GM12878 (cell line): ENCODE results near the gene SACS. TPM values are rescaled to one million over a fixed set of nuclear protein-coding genes. Genes with fewer than 3 reads are reported as not detected.

Experiments used
- ATAC-seq: fragments of 200-7000 bp; cut with Tn5 transposase; 3 replicates; pipeline ENCODE4 v1.9.1; 2020; ENCODE audit warnings: mild to moderate bottlenecking, moderate library complexity
- BruUV-seq: library from RNA; stranded (reverse); fragments of 400-500 nt; replicated peaks from 2 replicates; lab custom pipeline; 2021; lab: Mats Ljungman, UMichigan
- CTCF ChIA-PET: fragments of 300-600 bp; sonication (Branson Sonifier 250); formaldehyde crosslinking; extraction: SDS; loops from one replicate; lab custom pipeline; 2021; ENCODE audit warnings: inconsistent platforms; lab: Yijun Ruan, JAX
- POLR2A ChIA-PET: fragments of 350-600 bp; formaldehyde crosslinking; extraction: SDS; loops from one replicate; lab custom pipeline; 2021; ENCODE audit warnings: inconsistent platforms; lab: Charles Lee
- RAD21 ChIA-PET: fragments of 300-600 bp; sonication (Branson Sonifier 250); formaldehyde crosslinking; loops from one replicate; lab custom pipeline; 2023; ENCODE audit warnings: antibody characterized with exemption; ENCODE audit not compliant: unreplicated experiment; lab: Charles Lee
- SMC1A ChIA-PET: fragments of 300-600 bp; sonication (Branson Sonifier 250); formaldehyde crosslinking; loops from one replicate; lab custom pipeline; 2023; ENCODE audit not compliant: unreplicated experiment, uncharacterized antibody; lab: Charles Lee
- DNase-seq: peaks from one replicate; pipeline ENCODE4 v3.0.0-alpha.2; 2011; ENCODE audit warnings: low read depth, low spot score
- FAIRE-seq: peaks from 3 replicates; lab custom pipeline; 2011; peaks lifted over from hg19 to GRCh38; lab: Jason Lieb, UNC
- H2AFZ ChIP-seq: 2 replicates; pipeline ENCODE4 v1.6.0; 2011; ENCODE audit warnings: low read depth, low read length, control low read depth; ENCODE audit not compliant: control insufficient read depth
- H3K27ac ChIP-seq: 2 replicates; pipeline ENCODE4 v1.5.1; 2011; ENCODE audit warnings: control low read depth; ENCODE audit not compliant: control insufficient read depth, insufficient read depth
- H3K27me3 ChIP-seq, 2 experiments: replicated peaks in 1 of 2; 2 replicates each; pipeline versions ENCODE4 v1.6.0 to v1.6.1; 2011; ENCODE audit warnings: low read length in 1 of 2; ENCODE audit not compliant: control insufficient read depth in 2 of 2, insufficient read depth in 2 of 2
- H3K36me3 ChIP-seq, 2 experiments: 2 replicates each; pipeline ENCODE4 v1.5.1; 2011; ENCODE audit warnings: low read length in 1 of 2; ENCODE audit not compliant: control insufficient read depth in 2 of 2, insufficient read depth in 2 of 2
- H3K4me1 ChIP-seq: 2 replicates; pipeline ENCODE4 v1.6.1; 2011; ENCODE audit warnings: mild to moderate bottlenecking, low read length, moderate library complexity, mixed read lengths; ENCODE audit not compliant: control insufficient read depth, insufficient read depth
- H3K4me2 ChIP-seq: 2 replicates; pipeline ENCODE4 v1.6.0; 2011; ENCODE audit warnings: control low read depth; ENCODE audit not compliant: control insufficient read depth, insufficient read depth
- H3K4me3 ChIP-seq: fragments of 200-600 bp; sonication (generic); 2 replicates; pipeline ENCODE4 v1.5.1; 2016
- H3K79me2 ChIP-seq: 2 replicates; pipeline ENCODE4 v1.6.0; 2011; ENCODE audit warnings: low read length; ENCODE audit not compliant: control insufficient read depth, insufficient read depth
- H3K9ac ChIP-seq: 2 replicates; pipeline ENCODE4 v1.8.0; 2011; ENCODE audit warnings: low read length, control low read depth, mixed read lengths; ENCODE audit not compliant: control insufficient read depth, insufficient read depth
- H3K9me3 ChIP-seq: replicated peaks from 3 replicates; pipeline ENCODE4 v1.5.1; 2011; ENCODE audit warnings: mild to moderate bottlenecking, low read length; ENCODE audit not compliant: control insufficient read depth, insufficient read depth
- H4K20me1 ChIP-seq: 2 replicates; pipeline ENCODE4 v1.6.0; 2011; ENCODE audit not compliant: control insufficient read depth, insufficient read depth
- CEBPZ ChIP-seq: fragments of 150-350 bp; IDR thresholded peaks from 2 replicates; pipeline ENCODE4 v1.6.1; 2016; ENCODE audit warnings: low read depth, low read length
- GABPA ChIP-seq: IDR thresholded peaks from 2 replicates; pipeline ENCODE4 v1.6.1; 2014; ENCODE audit warnings: antibody characterized with exemption, low read depth, mild to moderate bottlenecking, inconsistent platforms
- HCFC1 ChIP-seq: fragments of 150-350 bp; IDR thresholded peaks from 2 replicates; pipeline ENCODE4 v1.6.1; 2014; ENCODE audit warnings: low read length
- NBN ChIP-seq: fragments of 450-650 bp; IDR thresholded peaks from 2 replicates; pipeline ENCODE4 v1.6.1; 2016
- POLR2A ChIP-seq: IDR thresholded peaks from 2 replicates; pipeline ENCODE4 v1.6.1; 2011; ENCODE audit warnings: low read depth, mild to moderate bottlenecking, low read length
- WGBS: methylation state at CpG from one replicate; pipeline ENCODE4 v1.1.6; 2016; ENCODE audit warnings: low lambda C conversion rate; ENCODE audit not compliant: insufficient replicate concordance, insufficient coverage; ENCODE audit errors: missing lambda C conversion rate; 5-methylcytosine and 5-hydroxymethylcytosine counted together
- in situ Hi-C: fragments of 300-500 bp; cut with MboI; formaldehyde crosslinking; loops from 9 replicates; pipeline ENCODE4 v1.14.3; 2018; ENCODE audit warnings: mixed read lengths
- intact Hi-C: fragments of 100-400 bp; cut with micrococcal nuclease; formaldehyde crosslinking; loops from one replicate; pipeline ENCODE4 v1.14.2; 2022; ENCODE audit not compliant: unreplicated experiment
- polyA plus RNA-seq, 11 experiments: library from polyadenylated mRNA; depleted of rRNA in 4 of 11; unstranded in 6 of 11; stranded (reverse) in 5 of 11; fragments of >200 nt; fragmentation: Nextera tagmentation in 4 of 11; fragmentation: Illumina TruSeq in 1 of 11; extraction: Ambion mirVana in 4 of 11; extraction: Trizol in 1 of 11; gene quantifications; 1 replicate in 1 of 11; 2 replicates in 10 of 11; pipeline versions ENCODE4 v1.2.1 to v1.2.3, GENCODE V29; 2011 to 2016; ENCODE audit warnings: inconsistent platforms in 2 of 11, missing spikeins in 2 of 11, low read depth in 1 of 11
- total RNA-seq, 4 experiments: library from RNA; depleted of rRNA in 3 of 4; stranded (reverse); fragments of >200 nt in 3 of 4; fragmentation: Illumina TruSeq in 1 of 4; extraction: Trizol in 1 of 4; gene quantifications; 2 replicates each; pipeline versions ENCODE4 v1.2.1 to v1.2.3, GENCODE V29; 2013 to 2021

The SACS gene
- total and polyA plus RNA-seq, 10 of the 15 experiments (the other 5 are each of a cell fraction or from before 2014, with no cell fraction given): 9.9 to 74.9 (median 22.1) TPM

- Histone ChIP-seq H2AFZ (no peak overlapping the region), H3K9me3 (no peaks in the 10 kb centered on the region; the same call in 2 of the 3 replicates), H3K9ac (no peak overlapping the region), H3K4me3 (no peak overlapping the region), H3K4me2 (no peak overlapping the region), H3K79me2 (no peaks in the 10 kb centered on the region), H3K4me1 (no peaks in the 10 kb centered on the region), H3K27me3 (no peaks in the 10 kb centered on the region), H3K36me3 (peaks cover 7 to 32% of the 10 kb centered on the region in 2 experiments), H3K27ac (no peak overlapping the region), H4K20me1 (0 out of 2 replicates have a peak, but pooled peaks cover 3% of the 10 kb centered on the region)
- intact Hi-C loops (no loop called here), in situ Hi-C loops (no loop called here)
- 98% methylated on average over 5 of the region's 5 CpGs for WGBS
- RAD21 ChIA-PET: interaction anchor here (1.2 kb wide), 1 partner anchor 9 kb away, joined by 3 read pairs; no protein-coding TSS in a partner anchor
- CTCF ChIA-PET: interaction anchor here (0.8 to 1.0 kb wide), 2 partner anchors 9 to 33 kb away, joined by 3 read pairs; no protein-coding TSS in a partner anchor
- no peak for ATAC-seq
- no peak for DNase-seq
- POLR2A ChIA-PET: no interaction called here
- FAIRE-seq: no peak
- no TSS peak for BruUV-seq
- TF ChIP-seq CEBPZ (no peak), POLR2A (peak; percentile 49; the same call in 1 of the 2 replicates)
- SMC1A ChIA-PET: interaction anchor here (0.5 kb wide), 2 partner anchors 85 to 860 kb away, joined by 3 to 5 read pairs; no protein-coding TSS in a partner anchor
Measured at GRCh38 chr13:23354520-23354919, 79.0 kb downstream of the SACS start.

- ChIA-PET CTCF (no interaction called here), SMC1A (no interaction called here), RAD21 (no interaction called here), POLR2A (no interaction called here)
- no TSS peak for BruUV-seq
- H3K79me2 ChIP-seq: no peaks in the 10 kb centered on the region
- no peak overlapping the region for H2AFZ ChIP-seq
- H3K36me3 ChIP-seq: peaks cover 7 to 47% of the 10 kb centered on the region in 2 experiments
- H3K9ac ChIP-seq: no peak overlapping the region
- FAIRE-seq: no peak
- no peak overlapping the region for H3K27ac ChIP-seq
- ATAC-seq: no peak
- H3K4me2 ChIP-seq: no peak overlapping the region
- 91% methylated on average over 4 of the region's 4 CpGs for WGBS
- intact Hi-C loops (no loop called here), in situ Hi-C loops (no loop called here)
- H3K9me3 ChIP-seq: no peaks in the 10 kb centered on the region; the same call in 1 of the 3 replicates
- no peak overlapping the region for H3K4me3 ChIP-seq
- TF ChIP-seq NBN (no peak), GABPA (no peak), HCFC1 (no peak)
- H3K27me3 ChIP-seq: no peaks in the 10 kb centered on the region
- no peak for DNase-seq
- 0 out of 2 replicates have a peak, but pooled peaks cover 3% of the 10 kb centered on the region for H4K20me1 ChIP-seq
- no peaks in the 10 kb centered on the region for H3K4me1 ChIP-seq
Measured at GRCh38 chr13:23352161-23352560, 81.3 kb downstream of the SACS start.
